GM12864 (cell line): Measurements from ENCODE around the gene POLR2C.
"Not testable (repeated sequence)": the region's sequence is repeated elsewhere in the genome, so short reads cannot be mapped to it uniquely, and the experiment has no call there.

Source experiments
- DNase-seq: peaks from one replicate; pipeline ENCODE4 v3.0.0-alpha.2; 2011; ENCODE audit warnings: low read depth
- H3K4me3 ChIP-seq: 2 replicates; pipeline ENCODE4 v1.5.1; 2011; ENCODE audit warnings: mild to moderate bottlenecking, low read depth, low read length, control low read depth
- CTCF ChIP-seq: IDR thresholded peaks from 2 replicates; pipeline ENCODE4 v1.5.1; 2011; ENCODE audit warnings: low read depth, mild to moderate bottlenecking, moderate library complexity, low read length, control low read depth, inconsistent platforms; ENCODE audit errors: missing control alignments

Gene POLR2C

DNA sequence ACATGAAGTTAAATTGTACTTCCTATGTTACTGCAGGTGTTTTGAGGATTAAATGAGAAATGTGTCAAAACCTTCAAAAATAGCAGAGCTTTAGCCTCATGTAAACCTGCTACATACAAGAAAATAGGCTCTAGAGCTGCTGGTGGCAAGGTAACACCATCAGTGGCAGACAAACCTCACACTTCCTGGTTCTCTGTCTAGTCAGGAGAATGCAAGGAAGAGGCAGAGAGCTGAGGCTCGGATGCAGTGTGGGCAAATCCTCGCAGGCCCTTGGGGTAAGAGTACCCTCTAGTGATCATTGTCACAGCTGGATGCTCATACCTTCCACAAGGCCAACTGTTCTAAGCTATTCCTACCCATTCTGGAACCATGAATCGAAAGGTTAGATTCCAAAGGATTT, 29.5 kb upstream of the POLR2C start:
- no peak for DNase-seq
- no peak for TF ChIP-seq CTCF

GRCh38 chr16:57434003-57434402, 28.5 kb upstream of the POLR2C start:
- DNase-seq: no peak
- no peak for TF ChIP-seq CTCF
- H3K4me3 ChIP-seq: no peak overlapping the region

More for the DNA sequence above, 29.5 kb upstream of the POLR2C start:
- no peak overlapping the region for H3K4me3 ChIP-seq

DNA sequence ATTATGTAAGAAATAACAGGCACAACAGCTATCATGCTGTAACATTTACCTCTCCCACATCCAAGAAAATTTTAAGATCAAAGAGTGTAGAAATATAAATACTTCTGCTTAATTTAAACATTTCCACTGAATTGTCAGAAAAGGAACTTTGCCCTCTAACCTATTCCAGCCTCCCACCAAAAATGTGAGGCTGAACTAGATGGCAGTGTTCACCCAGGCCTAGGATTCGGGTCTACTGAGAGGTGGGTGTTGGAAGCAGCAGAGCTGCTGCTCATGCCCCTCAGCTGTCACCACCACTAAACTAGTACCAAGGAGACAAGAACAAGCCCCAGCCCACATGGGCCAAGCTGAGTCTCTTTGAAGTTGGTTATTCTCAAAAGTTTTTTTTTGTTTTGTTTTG, 26.6 kb upstream of the POLR2C start:
- no peak overlapping the region for H3K4me3 ChIP-seq
- no peak for TF ChIP-seq CTCF
- DNase-seq: no peak

DNA sequence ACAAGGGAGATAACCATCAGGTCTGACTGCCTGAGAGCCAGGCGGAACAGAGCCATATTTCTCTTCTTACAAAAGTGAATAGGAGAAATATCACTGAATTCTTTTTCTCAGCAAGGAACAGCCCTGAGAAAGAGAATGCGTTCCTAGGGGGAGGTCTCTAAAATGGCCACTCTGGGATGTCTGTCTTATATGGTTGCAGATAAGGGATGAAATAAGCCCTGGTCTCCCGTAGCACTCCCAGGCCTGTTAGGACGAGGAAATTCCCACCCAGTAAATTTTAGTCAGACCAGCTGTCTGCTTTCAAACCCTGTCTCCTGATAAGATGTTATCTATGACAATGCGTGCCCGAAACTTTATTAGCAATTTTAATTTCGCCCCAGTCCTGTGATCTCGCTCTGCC, 22.5 kb upstream of the POLR2C start:
- DNase-seq, H3K4me3 ChIP-seq: not testable (repeated sequence)

- not testable (repeated sequence) for DNase-seq, H3K4me3 ChIP-seq
Observed at GRCh38 chr16:57440551-57440950, 21.9 kb upstream of the POLR2C start.

- H3K4me3 ChIP-seq: no peak overlapping the region
- TF ChIP-seq CTCF: no peak
- no peak for DNase-seq
Observed at GRCh38 chr16:57444711-57445110, 17.8 kb upstream of the POLR2C start.

- DNase-seq: no peak
- H3K4me3 ChIP-seq: no peak overlapping the region
- TF ChIP-seq CTCF: no peak
Observed at GRCh38 chr16:57445510-57445909, 17.0 kb upstream of the POLR2C start.

GRCh38 chr16:57446531-57447185, 15.8 kb upstream of the POLR2C start:
- TF ChIP-seq CTCF: no peak
- no peak for DNase-seq
- peak overlapping the region; percentile 80 for H3K4me3 ChIP-seq
